ENCODE results near the gene PRX.

The PRX gene

GRCh38 chr19:40377876-40378385 is 35.2 kb downstream of the PRX start:
- Histone ChIP-seq H3K27ac (no peak overlapping the region), H3K4me3 (IDR thresholded peaks at IDR 0.05; ENCODE audit: insufficient read depth, low read depth, low read length) (no peak overlapping the region), H3K9ac (no peak overlapping the region), H2AFZ (ENCODE audit: low read depth) (no peak overlapping the region), H3K79me2 (ENCODE audit: insufficient read depth, low read depth) (no peaks in the 10 kb centered on the region), H3K4me1 (ENCODE audit: low read depth, poor library complexity, severe bottlenecking) (peaks cover 5% of the 10 kb centered on the region), H3K4me2 (no peak overlapping the region), H3K27me3 (ENCODE audit: insufficient read depth, low read depth) (no peaks in the 10 kb centered on the region), H4K20me1 (ENCODE audit: insufficient read depth) (no peaks in the 10 kb centered on the region), H3K36me3 (ENCODE audit: insufficient read depth) (no peaks in the 10 kb centered on the region)
- TF ChIP-seq, protein P1, sequence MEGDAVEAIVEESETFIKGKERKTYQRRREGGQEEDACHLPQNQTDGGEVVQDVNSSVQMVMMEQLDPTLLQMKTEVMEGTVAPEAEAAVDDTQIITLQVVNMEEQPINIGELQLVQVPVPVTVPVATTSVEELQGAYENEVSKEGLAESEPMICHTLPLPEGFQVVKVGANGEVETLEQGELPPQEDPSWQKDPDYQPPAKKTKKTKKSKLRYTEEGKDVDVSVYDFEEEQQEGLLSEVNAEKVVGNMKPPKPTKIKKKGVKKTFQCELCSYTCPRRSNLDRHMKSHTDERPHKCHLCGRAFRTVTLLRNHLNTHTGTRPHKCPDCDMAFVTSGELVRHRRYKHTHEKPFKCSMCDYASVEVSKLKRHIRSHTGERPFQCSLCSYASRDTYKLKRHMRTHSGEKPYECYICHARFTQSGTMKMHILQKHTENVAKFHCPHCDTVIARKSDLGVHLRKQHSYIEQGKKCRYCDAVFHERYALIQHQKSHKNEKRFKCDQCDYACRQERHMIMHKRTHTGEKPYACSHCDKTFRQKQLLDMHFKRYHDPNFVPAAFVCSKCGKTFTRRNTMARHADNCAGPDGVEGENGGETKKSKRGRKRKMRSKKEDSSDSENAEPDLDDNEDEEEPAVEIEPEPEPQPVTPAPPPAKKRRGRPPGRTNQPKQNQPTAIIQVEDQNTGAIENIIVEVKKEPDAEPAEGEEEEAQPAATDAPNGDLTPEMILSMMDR (conservative IDR thresholded peaks at IDR 0.05; ENCODE audit: low read depth, low read length), result no peak

DNA sequence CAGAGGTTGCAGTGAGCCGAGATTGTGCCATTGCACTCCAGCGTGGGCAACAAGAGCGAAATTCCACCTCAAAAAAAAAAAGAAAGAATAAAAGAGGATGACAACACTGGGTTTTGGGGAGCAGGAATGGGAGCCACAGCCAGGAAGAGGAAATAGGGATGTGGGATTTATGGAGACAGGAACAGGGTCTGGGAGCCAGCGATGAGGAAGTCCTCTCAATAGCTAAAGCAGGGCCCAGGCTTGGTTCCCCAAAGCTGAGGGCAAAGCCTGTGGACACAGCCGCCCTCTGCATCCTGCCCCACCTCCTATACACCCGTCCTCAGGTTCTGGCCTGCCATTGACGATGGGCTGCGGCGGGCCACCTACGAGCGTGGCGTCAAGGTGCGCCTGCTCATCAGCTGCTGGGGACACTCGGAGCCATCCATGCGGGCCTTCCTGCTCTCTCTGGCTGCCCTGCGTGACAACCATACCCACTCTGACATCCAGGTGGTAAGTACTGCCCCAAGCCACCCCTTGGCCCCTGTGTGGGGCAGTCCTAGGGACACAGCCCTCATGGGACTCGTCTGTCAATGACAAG is 36.8 kb downstream of the PRX start:
- Histone ChIP-seq H3K4me3 (IDR thresholded peaks at IDR 0.05; ENCODE audit: insufficient read depth, low read depth, low read length) (no peak overlapping the region), H3K27ac (no peak overlapping the region), H4K20me1 (ENCODE audit: insufficient read depth) (no peaks in the 10 kb centered on the region), H3K79me2 (ENCODE audit: insufficient read depth, low read depth) (no peaks in the 10 kb centered on the region), H3K36me3 (ENCODE audit: insufficient read depth) (no peaks in the 10 kb centered on the region), H3K27me3 (ENCODE audit: insufficient read depth, low read depth) (no peaks in the 10 kb centered on the region), H2AFZ (ENCODE audit: low read depth) (no peak overlapping the region), H3K9ac (no peak overlapping the region), H3K4me2 (no peak overlapping the region), H3K4me1 (ENCODE audit: low read depth, poor library complexity, severe bottlenecking) (no peaks in the 10 kb centered on the region)
- TF ChIP-seq, protein P1 (conservative IDR thresholded peaks at IDR 0.05; ENCODE audit: low read depth, low read length), result no peak

DNA sequence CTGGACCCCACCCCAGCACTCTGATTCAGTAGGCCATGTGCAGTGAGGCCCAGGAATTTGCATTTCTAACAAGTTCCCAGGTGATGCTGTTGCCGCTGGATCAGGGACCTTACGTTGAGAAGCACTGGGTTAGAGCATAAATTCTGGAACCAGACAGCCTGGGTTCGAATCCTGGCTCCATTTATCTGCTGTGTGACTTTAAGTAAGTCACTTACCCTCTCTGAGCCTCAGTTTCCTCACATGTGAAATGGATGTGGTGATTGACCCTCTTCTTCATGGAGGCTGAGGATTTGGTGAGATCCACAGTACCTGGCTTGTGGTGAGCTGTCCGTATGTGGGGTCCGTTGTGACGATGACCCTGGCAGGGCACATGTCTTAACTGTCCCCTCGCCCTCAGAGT is 39.1 kb downstream of the PRX start:
- Histone ChIP-seq H2AFZ (ENCODE audit: low read depth) (no peak overlapping the region), H3K27me3 (ENCODE audit: insufficient read depth, low read depth) (no peaks in the 10 kb centered on the region), H3K36me3 (ENCODE audit: insufficient read depth) (no peaks in the 10 kb centered on the region), H3K9ac (no peak overlapping the region), H3K4me2 (no peak overlapping the region), H4K20me1 (ENCODE audit: insufficient read depth) (no peaks in the 10 kb centered on the region), H3K79me2 (ENCODE audit: insufficient read depth, low read depth) (no peaks in the 10 kb centered on the region), H3K27ac (no peak overlapping the region), H3K4me1 (ENCODE audit: low read depth, poor library complexity, severe bottlenecking) (no peaks in the 10 kb centered on the region), H3K4me3 (IDR thresholded peaks at IDR 0.05; ENCODE audit: insufficient read depth, low read depth, low read length) (no peak overlapping the region)
- TF ChIP-seq, protein P1 (conservative IDR thresholded peaks at IDR 0.05; ENCODE audit: low read depth, low read length), result no peak

- H3K4me2 ChIP-seq, result no peak overlapping the region
- H3K9ac ChIP-seq, result no peak overlapping the region
- no peaks in the 10 kb centered on the region for H3K4me1 ChIP-seq (ENCODE audit: low read depth, poor library complexity, severe bottlenecking)
- no peaks in the 10 kb centered on the region for H4K20me1 ChIP-seq (ENCODE audit: insufficient read depth)
- H3K27ac ChIP-seq, result no peak overlapping the region
- no peaks in the 10 kb centered on the region for H3K27me3 ChIP-seq (ENCODE audit: insufficient read depth, low read depth)
- TF ChIP-seq, protein P1 (conservative IDR thresholded peaks at IDR 0.05; ENCODE audit: low read depth, low read length), result no peak
- no peak overlapping the region for H2AFZ ChIP-seq (ENCODE audit: low read depth)
- no peaks in the 10 kb centered on the region for H3K79me2 ChIP-seq (ENCODE audit: insufficient read depth, low read depth)
- H3K4me3 ChIP-seq (IDR thresholded peaks at IDR 0.05; ENCODE audit: insufficient read depth, low read depth, low read length), result no peak overlapping the region
- no peaks in the 10 kb centered on the region for H3K36me3 ChIP-seq (ENCODE audit: insufficient read depth)
These were observed 41.4 kb downstream of the PRX start for GRCh38 chr19:40371802-40372122.
